H9 (cell line): Measurements from ENCODE around the gene FTO. TPM values are rescaled to one million over a fixed set of nuclear protein-coding genes. Genes with fewer than 3 reads are reported as not detected.

Experiments used
- DNase-seq: peaks from one replicate; pipeline ENCODE4 v3.0.0-alpha.2; 2017
- H2AFZ ChIP-seq: one replicate; pipeline ENCODE4 v1.6.1; 2013; ENCODE audit warnings: mild to moderate bottlenecking, low read length, control low read depth, moderate library complexity
- H2AK5ac ChIP-seq: 2 replicates; pipeline ENCODE4 v1.6.1; 2013; ENCODE audit warnings: low read length, control low read depth, mixed read lengths; ENCODE audit not compliant: insufficient read length
- H2BK120ac ChIP-seq: one replicate; pipeline ENCODE4 v1.6.1; 2013; ENCODE audit warnings: low read depth, mild to moderate bottlenecking, low read length, control low read depth, inconsistent platforms; ENCODE audit not compliant: poor library complexity, severe bottlenecking
- H2BK12ac ChIP-seq: 2 replicates; pipeline ENCODE4 v1.6.1; 2013; ENCODE audit warnings: low read length, control low read depth, mixed read lengths, low read depth; ENCODE audit not compliant: insufficient read length
- H2BK15ac ChIP-seq: 2 replicates; pipeline ENCODE4 v1.6.1; 2013; ENCODE audit warnings: low read depth, low read length, control low read depth
- H2BK20ac ChIP-seq: one replicate; pipeline ENCODE4 v1.6.1; 2013; ENCODE audit warnings: low read depth, mild to moderate bottlenecking, low read length, control low read depth, inconsistent platforms; ENCODE audit not compliant: poor library complexity, severe bottlenecking
- H2BK5ac ChIP-seq: 2 replicates; pipeline ENCODE4 v1.6.1; 2013; ENCODE audit warnings: low read length, control low read depth, mixed read lengths; ENCODE audit not compliant: insufficient read length
- H3K14ac ChIP-seq: 2 replicates; pipeline ENCODE4 v1.6.1; 2013; ENCODE audit warnings: low read length, control low read depth; ENCODE audit not compliant: insufficient read depth
- H3K18ac ChIP-seq: 2 replicates; pipeline ENCODE4 v1.6.1; 2013; ENCODE audit warnings: low read depth, mild to moderate bottlenecking, mixed read lengths, low read length, control low read depth; ENCODE audit not compliant: insufficient read length
- H3K23ac ChIP-seq: 2 replicates; pipeline ENCODE4 v1.6.1; 2013; ENCODE audit warnings: low read length, control low read depth, mixed read lengths, low read depth; ENCODE audit not compliant: insufficient read length
- H3K23me2 ChIP-seq: 2 replicates; pipeline ENCODE4 v1.6.1; 2013; ENCODE audit warnings: low read depth, mild to moderate bottlenecking, mixed read lengths, low read length, control low read depth; ENCODE audit not compliant: insufficient read length, poor library complexity, severe bottlenecking
- H3K27ac ChIP-seq: 2 replicates; pipeline ENCODE4 v1.5.1; 2013; ENCODE audit warnings: low read length, control low read depth, mixed read lengths, low read depth; ENCODE audit not compliant: insufficient read length
- H3K27me3 ChIP-seq: 2 replicates; pipeline ENCODE4 v1.6.1; 2013; ENCODE audit warnings: low read length, control low read depth, inconsistent platforms; ENCODE audit not compliant: insufficient read depth
- H3K4ac ChIP-seq: 2 replicates; pipeline ENCODE4 v1.6.1; 2013; ENCODE audit warnings: low read depth, mild to moderate bottlenecking, control low read depth, inconsistent platforms, low read length, moderate library complexity
- H3K4me1 ChIP-seq: 2 replicates; pipeline ENCODE4 v1.6.1; 2013; ENCODE audit warnings: low read length, control low read depth, inconsistent platforms; ENCODE audit not compliant: insufficient read depth
- H3K4me2 ChIP-seq: 2 replicates; pipeline ENCODE4 v1.6.1; 2013; ENCODE audit warnings: low read length, control low read depth, mixed read lengths; ENCODE audit not compliant: insufficient read length, insufficient read depth
- H3K56ac ChIP-seq: 2 replicates; pipeline ENCODE4 v1.6.1; 2013; ENCODE audit warnings: low read depth, mild to moderate bottlenecking, mixed read lengths, low read length, control low read depth; ENCODE audit not compliant: insufficient read length
- H3K79me1 ChIP-seq: 2 replicates; pipeline ENCODE4 v1.6.1; 2013; ENCODE audit warnings: low read depth, mild to moderate bottlenecking, moderate library complexity, low read length, control low read depth, inconsistent platforms; ENCODE audit not compliant: insufficient read depth, poor library complexity, severe bottlenecking
- H3K79me2 ChIP-seq: 2 replicates; pipeline ENCODE4 v1.6.1; 2013; ENCODE audit warnings: low read length, control low read depth, inconsistent platforms; ENCODE audit not compliant: insufficient read depth
- H3K9ac ChIP-seq: 2 replicates; pipeline ENCODE4 v1.6.1; 2013; ENCODE audit warnings: low read length, control low read depth, mixed read lengths; ENCODE audit not compliant: insufficient read length; ENCODE audit errors: extremely low read depth
- H3K9me3 ChIP-seq: one replicate; pipeline ENCODE4 v1.6.1; 2013; ENCODE audit warnings: low read depth, low read length, inconsistent platforms; ENCODE audit not compliant: control insufficient read depth
- H3T11ph ChIP-seq: one replicate; pipeline ENCODE4 v1.6.1; 2013; ENCODE audit warnings: mild to moderate bottlenecking, low read length, control low read depth, inconsistent platforms
- H4K20me1 ChIP-seq: one replicate; pipeline ENCODE4 v1.6.1; 2013; ENCODE audit not compliant: control insufficient read depth, insufficient read length, insufficient read depth
- H4K5ac ChIP-seq: 2 replicates; pipeline ENCODE4 v1.6.1; 2013; ENCODE audit warnings: low read depth, mild to moderate bottlenecking, mixed read lengths, low read length, control low read depth; ENCODE audit not compliant: insufficient read length
- H4K8ac ChIP-seq: replicated peaks from 2 replicates; pipeline ENCODE4 v1.6.1; 2013; ENCODE audit warnings: low read length, control low read depth, mixed read lengths, low read depth; ENCODE audit not compliant: insufficient read length
- H4K91ac ChIP-seq: 2 replicates; pipeline ENCODE4 v1.6.1; 2013; ENCODE audit warnings: low read depth, mild to moderate bottlenecking, moderate library complexity, mixed read lengths, low read length, control low read depth; ENCODE audit not compliant: insufficient read length
- H3K27ac Mint-ChIP-seq, 3 experiments: 2 replicates in 2 of 3; 3 replicates in 1 of 3; pipeline ENCODE4 v1.8.0; 2020 to 2021; ENCODE audit warnings: mixed read lengths in 3 of 3, mild to moderate bottlenecking in 1 of 3, moderate library complexity in 1 of 3
- H3K27me3 Mint-ChIP-seq: 2 replicates; pipeline ENCODE4 v1.8.0; 2021; ENCODE audit warnings: low read depth, mild to moderate bottlenecking, moderate library complexity, mixed read lengths
- H3K36me3 Mint-ChIP-seq, 3 experiments: 2 replicates in 2 of 3; 3 replicates in 1 of 3; pipeline ENCODE4 v1.8.0; 2020 to 2021; ENCODE audit warnings: low read depth in 3 of 3, mixed read lengths in 3 of 3; ENCODE audit not compliant: insufficient read depth in 1 of 3
- H3K4me1 Mint-ChIP-seq, 2 experiments: 2 replicates each; pipeline ENCODE4 v1.8.0; 2020; ENCODE audit warnings: mixed read lengths in 2 of 2
- H3K4me3 Mint-ChIP-seq, 2 experiments: 2 replicates in 1 of 2; 3 replicates in 1 of 2; pipeline ENCODE4 v1.8.0; 2020 to 2021; ENCODE audit warnings: mild to moderate bottlenecking in 2 of 2, mixed read lengths in 2 of 2, moderate library complexity in 1 of 2
- H3K9me3 Mint-ChIP-seq, 2 experiments: 2 replicates in 1 of 2; 3 replicates in 1 of 2; pipeline ENCODE4 v1.8.0; 2020; ENCODE audit warnings: mild to moderate bottlenecking in 2 of 2, mixed read lengths in 2 of 2, moderate library complexity in 1 of 2
- WGBS: extraction: QIAGEN DNeasy Blood & Tissue Kit; methylation state at CpG from one replicate; pipeline ENCODE4 v1.1.7; 2013; ENCODE audit warnings: missing lambda C conversion rate, low lambda C conversion rate, mixed read lengths; ENCODE audit not compliant: insufficient read length; ENCODE audit errors: extremely low coverage; 5-methylcytosine and 5-hydroxymethylcytosine counted together
- total RNA-seq: library from RNA; stranded (reverse); gene quantifications from 2 replicates; pipeline ENCODE4 v1.2.1, GENCODE V29; 2021
- TF ChIP-seq, protein P1 (sequence below): fragments of 200-600 bp; sonication (generic); conservative IDR thresholded peaks from 3 replicates; pipeline ENCODE4 v1.8.0; 2021; ENCODE audit warnings: antibody characterized with exemption, mild to moderate bottlenecking

FTO gene
- total RNA-seq, 1 experiment from 2014 or later = 67.9 TPM

DNA sequence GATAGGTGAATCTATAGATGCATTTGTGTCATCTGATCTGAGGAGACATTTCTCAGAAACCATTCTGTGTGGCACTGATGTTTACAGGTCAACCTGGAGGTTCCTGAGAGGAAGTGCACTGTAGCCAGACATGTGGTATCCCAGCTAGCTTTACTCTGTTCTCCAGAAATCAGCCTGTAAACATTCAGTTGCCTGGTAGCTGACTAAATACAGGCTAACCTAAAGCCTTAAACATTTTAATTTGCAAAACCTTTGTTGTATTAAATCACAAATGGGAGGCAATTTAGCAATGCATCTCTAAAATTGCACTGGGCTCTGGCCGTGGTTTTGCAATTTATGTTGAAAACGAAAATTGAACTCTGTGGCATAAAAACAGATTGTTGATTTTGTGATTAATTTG, 207.6 kb downstream of the FTO start:
- Histone ChIP-seq H3K18ac (no peak overlapping the region), H4K91ac (no peak overlapping the region), H2AFZ (no peak overlapping the region), H4K20me1 (no peaks in the 10 kb centered on the region), H3K4me1 (peaks cover 4% of the 10 kb centered on the region; the same call in 1 of the 2 replicates), H2AK5ac (no peak overlapping the region), H3K9ac (no peak overlapping the region), H3K4me2 (no peak overlapping the region), H2BK120ac (no peak overlapping the region), H2BK12ac (no peak overlapping the region), H3K79me2 (no peaks in the 10 kb centered on the region), H3K56ac (no peak overlapping the region), H2BK20ac (no peak overlapping the region), H3K27me3 (no peaks in the 10 kb centered on the region), H3K23me2 (no peaks in the 10 kb centered on the region), H3T11ph (no peak overlapping the region), H3K79me1 (no peaks in the 10 kb centered on the region), H4K5ac (no peak overlapping the region), H4K8ac (no peak overlapping the region), H2BK15ac (no peak overlapping the region), H3K9me3 (no peaks in the 10 kb centered on the region), H3K23ac (no peak overlapping the region), H3K14ac (no peak overlapping the region), H3K27ac (no peak overlapping the region), H2BK5ac (no peak overlapping the region), H3K4ac (no peak overlapping the region)
- no peak for DNase-seq
- Mint-ChIP-seq H3K4me1 (peaks cover 23 to 31% of the 10 kb centered on the region in 2 experiments), H3K27ac (peak overlapping the region in 1 of 3 experiments; percentile 23; a peak in 1 of 7 replicates), H3K36me3 (no peaks in the 10 kb centered on the region), H3K4me3 (no peak overlapping the region), H3K27me3 (no peaks in the 10 kb centered on the region), H3K9me3 (no peaks in the 10 kb centered on the region)
- TF ChIP-seq, protein P1, sequence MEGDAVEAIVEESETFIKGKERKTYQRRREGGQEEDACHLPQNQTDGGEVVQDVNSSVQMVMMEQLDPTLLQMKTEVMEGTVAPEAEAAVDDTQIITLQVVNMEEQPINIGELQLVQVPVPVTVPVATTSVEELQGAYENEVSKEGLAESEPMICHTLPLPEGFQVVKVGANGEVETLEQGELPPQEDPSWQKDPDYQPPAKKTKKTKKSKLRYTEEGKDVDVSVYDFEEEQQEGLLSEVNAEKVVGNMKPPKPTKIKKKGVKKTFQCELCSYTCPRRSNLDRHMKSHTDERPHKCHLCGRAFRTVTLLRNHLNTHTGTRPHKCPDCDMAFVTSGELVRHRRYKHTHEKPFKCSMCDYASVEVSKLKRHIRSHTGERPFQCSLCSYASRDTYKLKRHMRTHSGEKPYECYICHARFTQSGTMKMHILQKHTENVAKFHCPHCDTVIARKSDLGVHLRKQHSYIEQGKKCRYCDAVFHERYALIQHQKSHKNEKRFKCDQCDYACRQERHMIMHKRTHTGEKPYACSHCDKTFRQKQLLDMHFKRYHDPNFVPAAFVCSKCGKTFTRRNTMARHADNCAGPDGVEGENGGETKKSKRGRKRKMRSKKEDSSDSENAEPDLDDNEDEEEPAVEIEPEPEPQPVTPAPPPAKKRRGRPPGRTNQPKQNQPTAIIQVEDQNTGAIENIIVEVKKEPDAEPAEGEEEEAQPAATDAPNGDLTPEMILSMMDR = no peak
- no CpG with 5 or more reads among the region's 2 CpGs for WGBS
